Liver (tissue), 9 donors: ENCODE results near the gene PAAF1. TPM values are rescaled to one million over a fixed set of nuclear protein-coding genes. Genes with fewer than 3 reads are reported as not detected.

Experiments used
- DNase-seq: peaks from one replicate; pipeline ENCODE4 v3.0.0-alpha.2; 2017; ENCODE audit warnings: low spot score
- H3K27ac ChIP-seq, 2 donors: one replicate each; pipeline ENCODE4 v1.7.0; 2013; ENCODE audit warnings: inconsistent platforms in 2 of 2, low read length in 2 of 2, control low read depth in 1 of 2, low read depth in 1 of 2, mild to moderate bottlenecking in 1 of 2
- H3K27me3 ChIP-seq, 4 donors: one replicate each; pipeline versions ENCODE4 v1.6.1 to v1.7.0; 2013; ENCODE audit warnings: low read length in 3 of 4, inconsistent platforms in 1 of 4, mild to moderate bottlenecking in 1 of 4, moderate library complexity in 1 of 4; ENCODE audit not compliant: control insufficient read depth in 4 of 4, insufficient read depth in 4 of 4
- H3K36me3 ChIP-seq, 4 donors: one replicate each; pipeline versions ENCODE4 v1.6.1 to v1.7.0; 2013; ENCODE audit warnings: low read length in 3 of 4, mild to moderate bottlenecking in 3 of 4, low read depth in 1 of 4, moderate library complexity in 1 of 4; ENCODE audit not compliant: control insufficient read depth in 4 of 4, insufficient read depth in 3 of 4
- H3K4me1 ChIP-seq, 4 donors: one replicate each; pipeline versions ENCODE4 v1.6.1 to v1.7.0; 2013; ENCODE audit warnings: low read length in 3 of 4, mild to moderate bottlenecking in 3 of 4, moderate library complexity in 1 of 4; ENCODE audit not compliant: control insufficient read depth in 4 of 4, insufficient read depth in 4 of 4
- H3K4me3 ChIP-seq, 3 donors: one replicate each; pipeline versions ENCODE4 v1.6.1 to v1.7.0; 2013; ENCODE audit warnings: low read length in 3 of 3, control low read depth in 1 of 3, low read depth in 1 of 3, mild to moderate bottlenecking in 1 of 3
- H3K9ac ChIP-seq, 2 donors: one replicate each; pipeline ENCODE4 v1.7.0; 2013; ENCODE audit warnings: low read length in 2 of 2, mild to moderate bottlenecking in 2 of 2, moderate library complexity in 2 of 2, control low read depth in 1 of 2, low read depth in 1 of 2
- H3K9me3 ChIP-seq, 4 donors: one replicate each; pipeline versions ENCODE4 v1.6.1 to v1.7.0; 2013; ENCODE audit warnings: low read length in 3 of 4; ENCODE audit not compliant: control insufficient read depth in 4 of 4
- ATF3 ChIP-seq: IDR thresholded peaks from 2 replicates; pipeline ENCODE4 v1.6.1; 2016; ENCODE audit warnings: antibody characterized with exemption
- CTCF ChIP-seq: fragments of 150-350 bp; IDR thresholded peaks from 2 replicates; pipeline ENCODE4 v1.5.1; 2017; ENCODE audit warnings: improper control_type of control experiment, low read depth, low read length; ENCODE audit not compliant: missing input control
- EGR1 ChIP-seq, 2 donors: IDR thresholded peaks; 2 replicates each; pipeline ENCODE4 v1.6.1; 2016 to 2018; ENCODE audit warnings: antibody characterized with exemption in 2 of 2, low read depth in 2 of 2
- FOXA1 ChIP-seq: IDR thresholded peaks from 2 replicates; pipeline ENCODE4 v1.6.1; 2016; ENCODE audit warnings: antibody characterized with exemption
- FOXA2 ChIP-seq: IDR thresholded peaks from 2 replicates; pipeline ENCODE4 v1.6.1; 2016; ENCODE audit warnings: antibody characterized with exemption
- HNF4A ChIP-seq, 2 donors: conservative IDR thresholded peaks; 2 replicates each; pipeline ENCODE4 v1.6.1; 2016; ENCODE audit warnings: antibody characterized with exemption in 2 of 2, mild to moderate bottlenecking in 2 of 2
- HNF4G ChIP-seq: IDR thresholded peaks from 2 replicates; pipeline ENCODE4 v1.6.1; 2016; ENCODE audit warnings: antibody characterized with exemption
- JUND ChIP-seq, 2 donors: IDR thresholded peaks; 2 replicates each; pipeline ENCODE4 v1.6.1; 2016; ENCODE audit warnings: antibody characterized with exemption in 2 of 2
- NR2F2 ChIP-seq: IDR thresholded peaks from 2 replicates; pipeline ENCODE4 v1.6.1; 2016; ENCODE audit warnings: antibody characterized with exemption
- RAD21 ChIP-seq, 2 donors: IDR thresholded peaks; 2 replicates each; pipeline ENCODE4 v1.6.1; 2016; ENCODE audit warnings: antibody characterized with exemption in 2 of 2, mild to moderate bottlenecking in 2 of 2
- TAF1 ChIP-seq: conservative IDR thresholded peaks from 2 replicates; pipeline ENCODE4 v1.6.1; 2016; ENCODE audit warnings: antibody characterized with exemption, mild to moderate bottlenecking
- YY1 ChIP-seq: IDR thresholded peaks from 2 replicates; pipeline ENCODE4 v1.6.1; 2016; ENCODE audit warnings: antibody characterized with exemption, mild to moderate bottlenecking
- WGBS: extraction: QIAGEN DNeasy Blood & Tissue Kit; methylation state at CpG from one replicate; pipeline ENCODE4 v1.1.7; 2013; 5-methylcytosine and 5-hydroxymethylcytosine counted together
- polyA plus RNA-seq, 2 donors: library from polyadenylated mRNA; stranded (reverse) in 1 of 2; unstranded in 1 of 2; fragments of 200-250 nt in 1 of 2; fragments of >200 nt in 1 of 2; fragmentation: Nextera tagmentation in 1 of 2; extraction: Ambion mirVana in 1 of 2; gene quantifications; one replicate each; pipeline versions ENCODE4 v1.2.1 to v1.2.3, GENCODE V29; 2013 to 2015
- total RNA-seq, 2 donors: library from RNA; depleted of rRNA; stranded (reverse); fragments of >200 nt; gene quantifications; one replicate each; pipeline ENCODE4 v1.2.3, GENCODE V29; 2014
- TF ChIP-seq, protein P1 (sequence below): IDR thresholded peaks from 2 replicates; pipeline ENCODE4 v1.6.1; 2016; ENCODE audit warnings: antibody characterized with exemption
- TF ChIP-seq, protein P2 (sequence below): IDR thresholded peaks from 2 replicates; pipeline ENCODE4 v1.6.1; 2016; ENCODE audit warnings: antibody characterized with exemption
- TF ChIP-seq, protein P3 (sequence below): IDR thresholded peaks from 2 replicates; pipeline ENCODE4 v1.6.1; 2016; ENCODE audit warnings: antibody characterized with exemption, mild to moderate bottlenecking
- donor health status: healthy.
- donor health status: healthy.
- donor health status: healthy.
- donor health status: healthy.
- donor health status: healthy.

The PAAF1 gene
- total and polyA plus RNA-seq, 4 donors = 5.3 to 10.4 (median 8.3) TPM

- TF ChIP-seq, protein P1, sequence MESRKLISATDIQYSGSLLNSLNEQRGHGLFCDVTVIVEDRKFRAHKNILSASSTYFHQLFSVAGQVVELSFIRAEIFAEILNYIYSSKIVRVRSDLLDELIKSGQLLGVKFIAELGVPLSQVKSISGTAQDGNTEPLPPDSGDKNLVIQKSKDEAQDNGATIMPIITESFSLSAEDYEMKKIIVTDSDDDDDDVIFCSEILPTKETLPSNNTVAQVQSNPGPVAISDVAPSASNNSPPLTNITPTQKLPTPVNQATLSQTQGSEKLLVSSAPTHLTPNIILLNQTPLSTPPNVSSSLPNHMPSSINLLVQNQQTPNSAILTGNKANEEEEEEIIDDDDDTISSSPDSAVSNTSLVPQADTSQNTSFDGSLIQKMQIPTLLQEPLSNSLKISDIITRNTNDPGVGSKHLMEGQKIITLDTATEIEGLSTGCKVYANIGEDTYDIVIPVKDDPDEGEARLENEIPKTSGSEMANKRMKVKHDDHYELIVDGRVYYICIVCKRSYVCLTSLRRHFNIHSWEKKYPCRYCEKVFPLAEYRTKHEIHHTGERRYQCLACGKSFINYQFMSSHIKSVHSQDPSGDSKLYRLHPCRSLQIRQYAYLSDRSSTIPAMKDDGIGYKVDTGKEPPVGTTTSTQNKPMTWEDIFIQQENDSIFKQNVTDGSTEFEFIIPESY = no peak
- TF ChIP-seq, protein P2, sequence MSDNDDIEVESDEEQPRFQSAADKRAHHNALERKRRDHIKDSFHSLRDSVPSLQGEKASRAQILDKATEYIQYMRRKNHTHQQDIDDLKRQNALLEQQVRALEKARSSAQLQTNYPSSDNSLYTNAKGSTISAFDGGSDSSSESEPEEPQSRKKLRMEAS = no peak
- no peak for TF ChIP-seq ATF3
These were observed 13.8 kb upstream of the PAAF1 start (continued) for GRCh38 chr11:73862986-73863385.

DNA sequence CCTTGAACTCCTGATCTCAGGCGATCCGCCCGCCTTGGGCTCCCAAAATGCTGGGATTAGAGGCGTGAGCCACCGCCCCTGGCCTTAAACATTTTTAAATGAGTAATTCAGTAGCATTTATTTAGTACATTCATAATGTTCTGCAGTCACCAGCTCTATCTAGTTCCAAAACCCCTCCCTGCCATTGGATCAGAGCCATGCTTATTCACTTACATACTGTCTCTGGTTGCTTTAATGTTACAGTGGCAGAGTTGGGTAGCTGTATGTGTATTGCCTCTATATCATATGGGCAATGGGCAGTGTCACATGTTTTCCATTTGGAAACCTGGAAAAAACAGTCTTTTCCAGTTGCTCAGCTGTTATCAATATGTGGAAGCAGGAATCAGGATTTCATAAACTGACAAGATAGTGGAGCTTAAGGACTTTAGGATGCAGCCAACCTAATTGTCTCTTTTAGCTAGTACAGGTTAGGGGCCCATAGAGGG lies 10.7 kb upstream of the PAAF1 start:
- Histone ChIP-seq H3K9me3 (no peaks in the 10 kb centered on the region), H3K9ac (no peak overlapping the region), H3K4me3 (no peak overlapping the region), H3K27ac (no peak overlapping the region), H3K27me3 (no peaks in the 10 kb centered on the region), H3K4me1 (peaks cover 0 to 19% (median 8%) of the 10 kb centered on the region in 4 donors), H3K36me3 (peaks cover 0 to 13% (median 6%) of the 10 kb centered on the region in 4 donors)
- 94% methylated on average over 5 of the region's 5 CpGs for WGBS
- TF ChIP-seq RAD21 (IDR thresholded peaks at IDR 0.05) = no peak
- TF ChIP-seq, protein P2 = no peak
- TF ChIP-seq JUND (IDR thresholded peaks at IDR 0.05) = no peak
- TF ChIP-seq CTCF = no peak
- no peak for TF ChIP-seq NR2F2
- TF ChIP-seq YY1 = no peak
- TF ChIP-seq HNF4A (conservative IDR thresholded peaks at IDR 0.05) = no peak
- TF ChIP-seq, protein P3, sequence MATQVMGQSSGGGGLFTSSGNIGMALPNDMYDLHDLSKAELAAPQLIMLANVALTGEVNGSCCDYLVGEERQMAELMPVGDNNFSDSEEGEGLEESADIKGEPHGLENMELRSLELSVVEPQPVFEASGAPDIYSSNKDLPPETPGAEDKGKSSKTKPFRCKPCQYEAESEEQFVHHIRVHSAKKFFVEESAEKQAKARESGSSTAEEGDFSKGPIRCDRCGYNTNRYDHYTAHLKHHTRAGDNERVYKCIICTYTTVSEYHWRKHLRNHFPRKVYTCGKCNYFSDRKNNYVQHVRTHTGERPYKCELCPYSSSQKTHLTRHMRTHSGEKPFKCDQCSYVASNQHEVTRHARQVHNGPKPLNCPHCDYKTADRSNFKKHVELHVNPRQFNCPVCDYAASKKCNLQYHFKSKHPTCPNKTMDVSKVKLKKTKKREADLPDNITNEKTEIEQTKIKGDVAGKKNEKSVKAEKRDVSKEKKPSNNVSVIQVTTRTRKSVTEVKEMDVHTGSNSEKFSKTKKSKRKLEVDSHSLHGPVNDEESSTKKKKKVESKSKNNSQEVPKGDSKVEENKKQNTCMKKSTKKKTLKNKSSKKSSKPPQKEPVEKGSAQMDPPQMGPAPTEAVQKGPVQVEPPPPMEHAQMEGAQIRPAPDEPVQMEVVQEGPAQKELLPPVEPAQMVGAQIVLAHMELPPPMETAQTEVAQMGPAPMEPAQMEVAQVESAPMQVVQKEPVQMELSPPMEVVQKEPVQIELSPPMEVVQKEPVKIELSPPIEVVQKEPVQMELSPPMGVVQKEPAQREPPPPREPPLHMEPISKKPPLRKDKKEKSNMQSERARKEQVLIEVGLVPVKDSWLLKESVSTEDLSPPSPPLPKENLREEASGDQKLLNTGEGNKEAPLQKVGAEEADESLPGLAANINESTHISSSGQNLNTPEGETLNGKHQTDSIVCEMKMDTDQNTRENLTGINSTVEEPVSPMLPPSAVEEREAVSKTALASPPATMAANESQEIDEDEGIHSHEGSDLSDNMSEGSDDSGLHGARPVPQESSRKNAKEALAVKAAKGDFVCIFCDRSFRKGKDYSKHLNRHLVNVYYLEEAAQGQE = no peak
- TF ChIP-seq HNF4G = no peak
- no peak for TF ChIP-seq FOXA2
- TF ChIP-seq EGR1 (IDR thresholded peaks at IDR 0.05; ENCODE audit: low read depth in 2 of 2) = no peak
- TF ChIP-seq FOXA1 = no peak
- TF ChIP-seq TAF1 = no peak
- DNase-seq = no peak
